Breast epithelium (tissue), 3 donors: ENCODE data around the gene RABEP1.

Experiments used
- CTCF ChIP-seq, 3 donors: fragments of 450-650 bp; IDR thresholded peaks; one replicate each; pipeline ENCODE4 v1.5.1; 2016 to 2017; ENCODE audit warnings: antibody characterized with exemption in 3 of 3, mild to moderate bottlenecking in 3 of 3, moderate library complexity in 3 of 3
- POLR2A ChIP-seq: fragments of 450-650 bp; IDR thresholded peaks from one replicate; pipeline ENCODE4 v1.6.1; 2016; ENCODE audit warnings: antibody characterized with exemption, mild to moderate bottlenecking, moderate library complexity
- POLR2AphosphoS5 ChIP-seq, 3 donors: sonication (generic); formaldehyde crosslinking; IDR thresholded peaks; one replicate each; pipeline ENCODE4 v1.6.1; 2017; ENCODE audit warnings: antibody characterized with exemption in 3 of 3

DNA sequence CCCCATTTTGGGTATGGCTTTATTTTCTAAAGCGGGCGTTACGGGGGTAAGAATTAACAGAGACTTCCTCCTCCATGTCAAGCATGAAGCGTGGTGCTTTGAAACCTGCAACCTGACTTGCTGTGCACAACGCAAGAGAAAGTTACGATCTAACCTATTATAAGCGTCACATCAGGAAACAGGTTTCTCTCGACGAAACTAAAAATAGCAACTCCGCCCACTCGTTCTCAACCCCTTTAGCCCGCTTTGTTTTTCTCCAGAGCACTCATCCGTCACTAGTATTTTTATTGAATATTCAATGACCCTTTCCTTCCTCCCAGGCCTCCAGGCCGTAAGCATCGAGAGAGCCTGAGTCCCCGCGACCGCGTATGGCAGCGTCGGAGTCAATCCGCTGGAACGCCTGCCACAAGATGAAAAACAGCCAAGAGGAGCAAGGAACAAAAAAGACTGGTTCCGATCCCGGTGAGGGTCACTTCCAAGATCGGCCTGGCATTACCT is 136.8 kb downstream of the RABEP1 start:
- TF ChIP-seq CTCF (IDR thresholded peaks at IDR 0.05), result peak in 1 of 3 donors; percentile 10
- no peak for TF ChIP-seq POLR2AphosphoS5 (IDR thresholded peaks at IDR 0.05)
- TF ChIP-seq POLR2A, result no peak
